DOHH2 (cell line): ENCODE measurements around the gene FANCG.

ENCODE experiments used
- H3F3A ChIP-seq: fragments of 200-600 bp; sonication (generic), shearing (Covaris generic); 2 replicates; pipeline ENCODE4 v1.6.0; 2016; ENCODE audit warnings: antibody characterized with exemption, mild to moderate bottlenecking; ENCODE audit not compliant: control insufficient read depth, insufficient read depth
- H3K27ac ChIP-seq: fragments of 200-600 bp; sonication (generic); 2 replicates; pipeline ENCODE4 v1.5.1; 2014; ENCODE audit warnings: low read depth, mild to moderate bottlenecking, low read length, moderate library complexity
- H3K27me3 ChIP-seq: fragments of 200-600 bp; sonication (generic); 2 replicates; pipeline ENCODE4 v1.6.1; 2014; ENCODE audit warnings: mild to moderate bottlenecking, low read length, mixed read lengths; ENCODE audit not compliant: control insufficient read depth
- H3K36me3 ChIP-seq: fragments of 200-600 bp; sonication (generic); 2 replicates; pipeline ENCODE4 v1.6.1; 2014; ENCODE audit warnings: mild to moderate bottlenecking, low read length, moderate library complexity, mixed read lengths; ENCODE audit not compliant: control insufficient read depth
- H3K4me1 ChIP-seq: fragments of 200-600 bp; sonication (generic); 2 replicates; pipeline ENCODE4 v1.6.1; 2014; ENCODE audit warnings: mild to moderate bottlenecking, low read length, mixed read lengths; ENCODE audit not compliant: control insufficient read depth
- H3K4me2 ChIP-seq: fragments of 200-600 bp; sonication (generic); 2 replicates; pipeline ENCODE4 v1.6.0; 2014; ENCODE audit warnings: mild to moderate bottlenecking, low read length, moderate library complexity
- H3K4me3 ChIP-seq: fragments of 200-600 bp; sonication (generic); 2 replicates; pipeline ENCODE4 v1.5.1; 2014; ENCODE audit warnings: mild to moderate bottlenecking, low read length, mixed read lengths
- H3K79me2 ChIP-seq: fragments of 200-600 bp; sonication (generic); 2 replicates; pipeline ENCODE4 v1.6.1; 2014; ENCODE audit warnings: mild to moderate bottlenecking, low read length, mixed read lengths; ENCODE audit not compliant: control insufficient read depth
- H3K9me2 ChIP-seq: fragments of 200-600 bp; sonication (generic); replicated peaks from 2 replicates; pipeline ENCODE4 v1.6.1; 2014; ENCODE audit warnings: mild to moderate bottlenecking, low read length, mixed read lengths; ENCODE audit not compliant: control insufficient read depth
- H3K9me3 ChIP-seq: fragments of 200-600 bp; sonication (generic); 2 replicates; pipeline ENCODE4 v1.6.1; 2014; ENCODE audit warnings: antibody characterized with exemption, low read length, mixed read lengths; ENCODE audit not compliant: control insufficient read depth, insufficient read depth
- H4K20me1 ChIP-seq: fragments of 200-600 bp; sonication (generic); 2 replicates; pipeline ENCODE4 v1.6.0; 2014; ENCODE audit warnings: low read depth, mild to moderate bottlenecking, antibody characterized with exemption, low read length, moderate library complexity; ENCODE audit not compliant: control insufficient read depth, insufficient read depth
- CTCF ChIP-seq: fragments of 200-600 bp; sonication (generic); IDR thresholded peaks from one replicate; pipeline ENCODE4 v1.5.1; 2014; ENCODE audit warnings: antibody characterized with exemption, mild to moderate bottlenecking, low read depth, low read length; ENCODE audit not compliant: poor library complexity, severe bottlenecking
- EZH2phosphoT487 ChIP-seq: fragments of 200-600 bp; sonication (generic); IDR thresholded peaks from 2 replicates; pipeline ENCODE4 v1.6.1; 2017; ENCODE audit warnings: borderline replicate concordance, mild to moderate bottlenecking, antibody characterized with exemption, low read length, moderate library complexity, mixed read lengths

The FANCG gene

GRCh38 chr9:35108946-35109575 is 29.3 kb upstream of the FANCG start:
- Histone ChIP-seq H3K4me1 (peaks cover 23% of the 10 kb centered on the region), H4K20me1 (no peaks in the 10 kb centered on the region), H3K4me3 (no peak overlapping the region), H3K9me2 (no peaks in the 10 kb centered on the region), H3K27me3 (0 out of 2 replicates have a peak, but pooled peaks cover 3% of the 10 kb centered on the region), H3K79me2 (no peaks in the 10 kb centered on the region), H3K9me3 (no peaks in the 10 kb centered on the region), H3F3A (0 out of 2 replicates have a peak, but pooled peaks cover 5% of the 10 kb centered on the region), H3K27ac (no peak overlapping the region), H3K4me2 (no peak overlapping the region), H3K36me3 (no peaks in the 10 kb centered on the region)
- TF ChIP-seq EZH2phosphoT487, result no peak
- TF ChIP-seq CTCF, result no peak

- Histone ChIP-seq H3K27me3 (0 out of 2 replicates have a peak, but pooled peaks cover 3% of the 10 kb centered on the region), H3K9me2 (no peaks in the 10 kb centered on the region), H3K36me3 (no peaks in the 10 kb centered on the region), H3K4me1 (peaks cover 21% of the 10 kb centered on the region), H3K4me3 (no peak overlapping the region), H3K9me3 (no peaks in the 10 kb centered on the region), H4K20me1 (no peaks in the 10 kb centered on the region), H3K79me2 (no peaks in the 10 kb centered on the region), H3F3A (no peaks in the 10 kb centered on the region), H3K4me2 (no peak overlapping the region), H3K27ac (no peak overlapping the region)
- no peak for TF ChIP-seq CTCF
- TF ChIP-seq EZH2phosphoT487, result no peak
These were observed 28.7 kb upstream of the FANCG start for GRCh38 chr9:35108461-35108860.

- Histone ChIP-seq H3K27ac (no peak overlapping the region), H3K79me2 (peaks cover 4% of the 10 kb centered on the region), H3F3A (no peaks in the 10 kb centered on the region), H3K27me3 (0 out of 2 replicates have a peak, but pooled peaks cover 3% of the 10 kb centered on the region), H3K9me3 (no peaks in the 10 kb centered on the region), H3K36me3 (peaks cover 3% of the 10 kb centered on the region; the same call in 1 of the 2 replicates), H3K4me2 (no peak overlapping the region), H3K4me1 (peaks cover 25% of the 10 kb centered on the region), H4K20me1 (no peaks in the 10 kb centered on the region), H3K4me3 (no peak overlapping the region), H3K9me2 (no peaks in the 10 kb centered on the region)
- TF ChIP-seq CTCF (no peak), EZH2phosphoT487 (no peak)
These were observed 27.9 kb upstream of the FANCG start for GRCh38 chr9:35107297-35108290.
